Astrocyte of the spinal cord (primary cell): Measurements from ENCODE around the gene MND1.

Experiments
- DNase-seq: peaks from one replicate; pipeline ENCODE4 v3.0.0; 2011; ENCODE audit warnings: low read depth, low spot score
- H3K4me3 ChIP-seq: 2 replicates; pipeline ENCODE4 v1.5.1; 2011; ENCODE audit warnings: low read depth, mild to moderate bottlenecking, low read length, moderate library complexity
- in situ Hi-C: cut with HindIII; loops from 2 replicates; pipeline ENCODE4 v1.10.0; 2017; ENCODE audit warnings: low sequenced_read_pairs
- TF ChIP-seq, protein P1 (sequence below): IDR thresholded peaks from 2 replicates; pipeline ENCODE4 v1.5.1; 2012; ENCODE audit warnings: low read depth, mild to moderate bottlenecking, low read length, inconsistent platforms

MND1 gene

DNA sequence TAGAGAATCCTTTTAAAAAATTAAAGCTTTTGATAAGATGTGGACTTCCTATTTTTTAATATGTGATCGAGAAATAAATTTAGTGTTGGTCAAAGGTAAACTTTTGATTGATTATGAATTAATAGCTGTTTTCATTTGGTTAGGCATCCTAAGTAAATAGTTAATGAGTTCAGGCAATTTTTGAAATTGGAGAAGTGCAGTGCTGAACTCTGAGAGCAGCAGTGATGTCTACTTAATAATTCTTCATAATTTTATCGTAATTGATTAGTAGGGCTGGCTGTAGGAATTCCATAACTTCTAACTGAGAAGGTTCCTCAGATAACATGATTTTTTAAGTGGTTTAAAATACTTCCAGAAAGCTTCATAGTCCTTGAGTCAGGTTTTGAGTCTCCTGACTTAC, 1.5 kb downstream of the MND1 start:
- peak overlapping the region; percentile 57 for H3K4me3 ChIP-seq
- DNase-seq = no peak
- TF ChIP-seq, protein P1, sequence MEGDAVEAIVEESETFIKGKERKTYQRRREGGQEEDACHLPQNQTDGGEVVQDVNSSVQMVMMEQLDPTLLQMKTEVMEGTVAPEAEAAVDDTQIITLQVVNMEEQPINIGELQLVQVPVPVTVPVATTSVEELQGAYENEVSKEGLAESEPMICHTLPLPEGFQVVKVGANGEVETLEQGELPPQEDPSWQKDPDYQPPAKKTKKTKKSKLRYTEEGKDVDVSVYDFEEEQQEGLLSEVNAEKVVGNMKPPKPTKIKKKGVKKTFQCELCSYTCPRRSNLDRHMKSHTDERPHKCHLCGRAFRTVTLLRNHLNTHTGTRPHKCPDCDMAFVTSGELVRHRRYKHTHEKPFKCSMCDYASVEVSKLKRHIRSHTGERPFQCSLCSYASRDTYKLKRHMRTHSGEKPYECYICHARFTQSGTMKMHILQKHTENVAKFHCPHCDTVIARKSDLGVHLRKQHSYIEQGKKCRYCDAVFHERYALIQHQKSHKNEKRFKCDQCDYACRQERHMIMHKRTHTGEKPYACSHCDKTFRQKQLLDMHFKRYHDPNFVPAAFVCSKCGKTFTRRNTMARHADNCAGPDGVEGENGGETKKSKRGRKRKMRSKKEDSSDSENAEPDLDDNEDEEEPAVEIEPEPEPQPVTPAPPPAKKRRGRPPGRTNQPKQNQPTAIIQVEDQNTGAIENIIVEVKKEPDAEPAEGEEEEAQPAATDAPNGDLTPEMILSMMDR = no peak
- in situ Hi-C loops = no loop called here

DNA sequence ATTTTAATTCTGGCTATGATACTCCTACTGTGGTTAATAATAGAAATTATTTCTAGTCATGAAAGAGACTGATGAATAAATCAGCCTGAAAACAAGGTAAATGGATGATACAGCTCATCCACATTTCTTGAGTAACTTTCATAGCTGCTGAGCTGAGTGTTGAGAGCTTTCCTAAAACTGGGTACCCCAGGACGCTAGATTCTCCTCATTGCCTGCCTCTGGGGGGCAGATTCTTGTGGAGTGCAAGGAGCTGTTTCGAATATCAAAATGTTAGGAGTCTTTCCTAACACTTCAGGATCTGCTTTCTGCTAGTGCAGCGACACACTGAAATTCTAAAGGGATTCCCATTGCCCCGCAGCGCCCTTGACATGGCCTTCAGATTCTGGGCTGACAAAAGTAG, 2.1 kb downstream of the MND1 start:
- in situ Hi-C loops = no loop called here
- DNase-seq = no peak
- TF ChIP-seq, protein P1 = peak; percentile 5
- no peak overlapping the region for H3K4me3 ChIP-seq

DNA sequence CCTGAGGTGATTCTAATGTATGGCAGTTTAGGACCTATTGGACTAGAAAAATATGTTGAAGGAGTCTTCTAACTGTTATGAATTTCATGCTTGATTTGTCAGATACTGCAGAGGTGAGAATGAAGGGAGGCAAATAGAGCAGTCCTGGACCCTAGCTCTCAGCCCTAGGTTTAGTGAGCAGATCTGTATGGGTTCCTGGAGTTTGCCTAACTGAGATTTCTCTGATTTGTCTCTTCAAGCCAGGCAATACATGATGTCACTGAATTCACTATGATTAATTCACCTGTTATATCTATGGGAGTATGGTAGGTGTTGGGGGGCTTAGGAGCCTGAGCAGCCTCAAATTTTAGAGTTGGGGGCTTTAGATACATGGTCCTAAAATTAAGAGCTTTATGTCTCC, 2.6 kb downstream of the MND1 start:
- TF ChIP-seq, protein P1 = no peak
- H3K4me3 ChIP-seq = no peak overlapping the region
- in situ Hi-C loops = no loop called here

DNA sequence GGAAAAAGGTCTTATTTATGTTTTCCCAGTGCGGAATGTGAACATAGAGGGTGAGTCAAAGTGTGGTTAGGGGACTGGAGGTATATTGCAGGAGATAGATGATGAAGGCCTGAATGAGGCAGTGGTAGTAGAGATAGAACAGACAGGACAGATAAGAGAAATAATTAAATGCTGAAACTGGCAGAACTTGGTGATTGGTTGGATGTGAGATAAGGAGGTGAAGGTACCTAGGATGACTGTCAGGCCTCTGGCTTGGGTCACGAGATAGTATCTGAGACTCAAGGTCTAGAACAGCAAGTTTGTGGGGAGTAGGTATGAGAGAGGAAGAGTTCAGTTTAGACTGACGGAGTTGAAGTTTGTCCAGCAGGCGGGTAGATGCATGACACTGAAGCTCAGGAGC, 3.5 kb downstream of the MND1 start:
- H3K4me3 ChIP-seq = no peak overlapping the region
- TF ChIP-seq, protein P1 = no peak
- DNase-seq = peak; percentile 35
- in situ Hi-C loops = no loop called here

More for the DNA sequence above, 2.6 kb downstream of the MND1 start:
- DNase-seq = no peak

DNA sequence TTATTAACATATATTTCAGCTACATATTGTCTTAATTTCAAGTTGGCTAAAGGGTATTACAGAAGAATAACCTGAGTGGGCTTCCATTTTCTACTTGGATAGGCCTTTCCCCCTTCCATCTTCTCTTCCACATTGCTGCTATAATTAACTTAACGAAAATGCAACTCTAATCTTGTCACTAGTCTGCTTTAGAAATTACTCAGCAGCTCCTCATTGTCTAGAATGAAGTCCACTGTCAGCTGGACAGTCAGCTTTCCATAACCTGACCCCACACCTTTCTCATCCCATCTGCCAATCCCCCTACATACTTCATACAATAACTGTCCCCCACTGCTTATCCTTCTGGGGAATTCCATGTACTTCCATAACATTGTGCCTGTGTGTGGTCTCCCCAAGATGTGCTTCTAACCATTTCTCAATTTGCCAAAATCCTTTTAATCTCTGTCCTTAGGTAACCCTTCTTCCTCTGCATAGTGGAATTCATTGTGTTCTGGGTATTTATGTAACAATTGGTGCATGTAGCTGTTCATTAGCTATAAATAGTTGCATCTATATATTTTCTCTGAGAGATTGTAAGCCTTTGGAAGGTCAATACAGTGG, 4.8 kb downstream of the MND1 start:
- H3K4me3 ChIP-seq = no peak overlapping the region
- TF ChIP-seq, protein P1 = no peak
- no peak for DNase-seq
- in situ Hi-C loops = no loop called here

DNA sequence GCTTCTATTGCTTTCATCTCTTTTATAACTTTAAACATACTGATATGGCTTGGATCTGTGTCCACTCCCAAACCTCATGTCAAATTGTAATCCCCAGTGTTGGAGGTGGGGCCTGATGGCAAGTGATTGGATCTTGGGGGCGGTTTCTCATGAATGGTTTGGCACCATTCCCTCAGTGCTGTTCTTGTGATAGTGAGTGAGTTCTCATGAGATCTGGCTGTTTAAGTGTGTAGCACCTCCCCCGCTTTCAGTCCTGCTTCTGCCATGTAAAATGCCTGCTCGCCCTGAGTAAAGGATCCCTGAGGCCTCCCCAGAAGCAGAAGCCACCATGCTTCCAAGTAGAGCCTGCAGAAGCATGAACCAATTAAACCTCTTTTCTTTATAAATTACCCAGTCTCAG, 17.7 kb downstream of the MND1 start:
- in situ Hi-C loops = no loop called here
- TF ChIP-seq, protein P1 = no peak
- DNase-seq = no peak
- H3K4me3 ChIP-seq = no peak overlapping the region
